ENCODE data around the gene ARHGAP28.

ARHGAP28 gene

DNA sequence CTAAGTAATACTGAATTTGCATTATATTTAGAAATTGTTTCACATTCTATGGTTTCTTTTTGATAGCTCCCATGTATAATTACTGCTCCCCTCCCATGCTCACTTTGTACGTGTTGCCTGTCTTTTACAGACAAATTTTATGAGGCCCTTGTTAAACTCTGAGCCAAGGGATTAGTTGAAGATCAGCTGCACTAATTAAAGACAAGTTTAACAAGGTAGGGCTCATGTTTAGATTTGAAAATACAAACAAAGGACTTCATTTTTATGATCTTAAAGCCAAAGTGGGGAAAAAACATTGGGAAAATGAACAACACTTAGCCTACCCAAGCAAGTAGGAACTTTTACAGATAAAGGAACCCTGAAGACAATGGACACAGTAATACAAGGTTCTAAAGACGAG is 46.2 kb downstream of the ARHGAP28 start:
- H3K27ac ChIP-seq (ENCODE audit: low read depth, low read length): no peak overlapping the region
- H3K36me3 ChIP-seq (ENCODE audit: control insufficient read depth, insufficient read depth, low read length): no peaks in the 10 kb centered on the region
- H3K4me1 ChIP-seq (ENCODE audit: control insufficient read depth, insufficient read depth, low read length): peaks cover 36% of the 10 kb centered on the region

DNA sequence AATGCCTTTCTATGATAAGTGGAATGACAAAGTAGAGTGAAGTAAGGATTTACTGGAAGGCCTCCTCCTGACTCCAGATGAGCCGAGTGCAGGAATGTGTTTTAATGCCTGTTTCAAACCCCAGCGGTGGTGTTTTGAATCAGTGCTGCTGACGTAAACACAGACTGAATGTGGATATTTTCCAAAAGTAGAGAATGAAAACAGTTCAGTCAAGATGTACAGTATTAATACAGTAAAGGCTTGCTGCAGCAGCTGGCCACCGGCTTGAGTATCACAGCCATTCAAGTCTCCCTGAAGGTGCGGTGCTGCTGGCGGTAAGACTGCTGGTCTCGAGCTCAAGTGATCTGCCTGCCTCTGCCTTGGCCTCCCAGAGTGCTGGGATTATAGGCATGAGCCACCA is 46.7 kb downstream of the ARHGAP28 start:
- Histone ChIP-seq H3K9ac (ENCODE audit: low read depth, low read length) (no peak overlapping the region), H3K9me3 (ENCODE audit: control insufficient read depth, insufficient read depth, low read length) (no peaks in the 10 kb centered on the region), H3K36me3 (ENCODE audit: control insufficient read depth, insufficient read depth, low read length) (no peaks in the 10 kb centered on the region), H3K4me1 (ENCODE audit: control insufficient read depth, insufficient read depth, low read length) (peaks cover 38% of the 10 kb centered on the region), H3K27ac (ENCODE audit: low read depth, low read length) (no peak overlapping the region), H3K27me3 (ENCODE audit: control insufficient read depth, insufficient read depth, low read length) (no peaks in the 10 kb centered on the region), H3K4me3 (ENCODE audit: low read depth, low read length) (no peak overlapping the region)

More for the DNA sequence above, 46.2 kb downstream of the ARHGAP28 start:
- H3K9me3 ChIP-seq (ENCODE audit: control insufficient read depth, insufficient read depth, low read length): no peaks in the 10 kb centered on the region
- H3K27me3 ChIP-seq (ENCODE audit: control insufficient read depth, insufficient read depth, low read length): no peaks in the 10 kb centered on the region
- H3K4me3 ChIP-seq (ENCODE audit: low read depth, low read length): no peak overlapping the region
- H3K9ac ChIP-seq (ENCODE audit: low read depth, low read length): no peak overlapping the region

DNA sequence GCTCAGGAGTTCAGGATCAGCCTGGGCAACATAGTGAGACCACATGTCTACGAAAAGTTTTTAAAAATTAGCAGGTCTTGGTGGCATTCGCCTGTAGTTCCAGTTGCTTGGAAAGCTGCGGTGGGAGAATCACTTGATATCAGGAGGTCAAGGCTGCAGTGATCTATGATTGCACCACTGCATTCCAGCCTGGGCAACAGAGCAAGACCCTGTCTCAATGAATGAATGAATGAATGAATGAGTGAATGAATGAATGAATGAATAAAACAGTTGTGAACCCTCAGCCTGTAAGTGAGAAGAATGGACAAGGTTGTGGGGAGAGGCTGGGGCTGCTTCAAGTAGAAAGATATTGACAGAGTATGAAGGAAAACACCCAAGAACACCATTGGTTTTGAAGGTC is 48.0 kb downstream of the ARHGAP28 start:
- H3K27me3 ChIP-seq (ENCODE audit: control insufficient read depth, insufficient read depth, low read length): no peaks in the 10 kb centered on the region
- no peak overlapping the region for H3K27ac ChIP-seq (ENCODE audit: low read depth, low read length)
- H3K9ac ChIP-seq (ENCODE audit: low read depth, low read length): no peak overlapping the region
- no peaks in the 10 kb centered on the region for H3K36me3 ChIP-seq (ENCODE audit: control insufficient read depth, insufficient read depth, low read length)
- H3K4me1 ChIP-seq (ENCODE audit: control insufficient read depth, insufficient read depth, low read length): peaks cover 47% of the 10 kb centered on the region
- H3K4me3 ChIP-seq (ENCODE audit: low read depth, low read length): no peak overlapping the region
- H3K9me3 ChIP-seq (ENCODE audit: control insufficient read depth, insufficient read depth, low read length): no peaks in the 10 kb centered on the region

DNA sequence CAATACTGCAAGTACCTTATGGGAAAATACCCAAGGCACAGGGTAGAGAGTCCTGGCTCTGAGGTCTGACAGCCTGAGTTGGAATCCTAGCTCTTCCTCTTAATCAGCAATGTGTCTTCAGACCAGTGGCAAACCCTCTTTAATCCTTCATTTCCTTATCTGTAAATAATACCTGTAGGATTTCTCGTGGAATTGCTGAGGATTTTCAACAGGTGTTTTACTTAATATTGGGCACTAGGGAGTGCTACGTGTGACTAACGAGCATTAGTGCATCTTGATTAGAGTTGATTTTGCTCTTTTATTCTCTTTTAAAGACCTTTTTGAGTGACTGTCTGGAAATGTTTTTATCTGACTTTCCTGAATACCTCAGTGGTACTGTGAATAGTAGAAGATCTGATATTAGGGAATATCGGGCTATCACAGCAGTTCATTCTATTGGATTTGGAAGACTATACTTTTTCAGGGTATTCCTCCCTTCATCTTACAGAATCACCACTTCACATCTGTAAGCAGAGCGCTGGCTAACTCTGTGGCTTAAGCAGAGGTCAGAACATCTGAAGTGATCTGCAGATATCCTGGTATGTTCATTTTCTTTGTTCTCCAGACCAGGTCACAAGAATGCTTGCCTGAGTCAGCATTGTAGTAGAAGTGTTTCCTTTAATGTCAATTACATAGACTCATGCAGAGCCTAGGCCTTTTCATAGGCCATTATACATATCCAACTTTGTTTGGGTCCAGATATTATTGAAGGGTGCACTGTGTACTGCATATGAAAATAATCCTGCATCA is 49.1 kb downstream of the ARHGAP28 start:
- Histone ChIP-seq H3K9me3 (ENCODE audit: control insufficient read depth, insufficient read depth, low read length) (no peaks in the 10 kb centered on the region), H3K4me1 (ENCODE audit: control insufficient read depth, insufficient read depth, low read length) (peaks cover 42% of the 10 kb centered on the region), H3K36me3 (ENCODE audit: control insufficient read depth, insufficient read depth, low read length) (no peaks in the 10 kb centered on the region), H3K4me3 (ENCODE audit: low read depth, low read length) (no peak overlapping the region), H3K9ac (ENCODE audit: low read depth, low read length) (no peak overlapping the region), H3K27me3 (ENCODE audit: control insufficient read depth, insufficient read depth, low read length) (no peaks in the 10 kb centered on the region), H3K27ac (ENCODE audit: low read depth, low read length) (no peak overlapping the region)

DNA sequence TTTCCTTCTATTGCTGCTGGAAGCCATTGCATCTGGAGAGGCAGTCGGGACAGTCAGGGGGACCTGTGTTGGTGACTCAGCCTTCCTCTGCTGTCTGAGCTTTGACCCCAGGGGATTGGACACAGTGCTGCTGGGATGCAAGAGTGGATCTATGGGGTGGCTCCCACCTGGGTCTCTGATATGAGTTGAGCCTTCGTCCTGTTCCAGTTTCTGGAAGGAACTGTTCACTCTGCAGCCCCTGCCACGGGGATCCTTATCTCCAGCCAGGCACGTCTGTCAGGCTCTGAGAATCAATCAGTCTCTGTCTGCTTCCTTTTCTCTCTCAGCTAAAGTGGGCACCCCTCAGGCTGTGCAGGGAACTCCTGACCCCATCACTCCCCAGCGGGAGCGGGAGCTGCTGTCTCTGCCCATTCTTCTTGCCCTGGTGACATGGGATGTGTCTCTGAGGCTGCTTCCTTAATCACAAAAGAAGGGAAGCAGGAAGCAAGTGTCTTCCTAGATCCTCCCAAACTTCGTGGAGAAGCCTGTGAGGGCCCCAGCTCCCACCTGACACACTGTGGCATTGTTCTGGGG is 51.7 kb downstream of the ARHGAP28 start:
- H3K27me3 ChIP-seq (ENCODE audit: control insufficient read depth, insufficient read depth, low read length): no peaks in the 10 kb centered on the region
- no peaks in the 10 kb centered on the region for H3K9me3 ChIP-seq (ENCODE audit: control insufficient read depth, insufficient read depth, low read length)
- peak overlapping the region; percentile 26 for H3K27ac ChIP-seq (ENCODE audit: low read depth, low read length)

DNA sequence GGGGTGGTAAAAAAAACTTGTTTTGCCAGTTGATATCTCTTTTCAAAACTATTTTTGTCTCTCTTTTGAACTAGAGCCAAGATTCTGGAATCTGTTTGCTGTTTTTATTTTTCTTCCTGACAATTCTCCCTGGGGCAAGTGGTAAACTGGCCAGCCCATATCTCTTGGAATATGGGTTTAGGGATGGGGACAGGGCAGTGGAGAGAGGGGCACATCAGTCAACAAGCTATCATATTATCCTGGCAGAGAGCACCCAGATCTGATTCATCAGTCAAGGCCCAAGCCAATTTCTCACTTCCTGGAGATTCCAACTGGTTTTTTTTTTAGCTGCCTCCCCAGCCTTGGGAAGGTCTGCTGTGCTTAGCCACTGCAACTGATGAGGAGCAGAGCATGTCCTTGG is 52.3 kb downstream of the ARHGAP28 start:
- Histone ChIP-seq H3K9ac (ENCODE audit: low read depth, low read length) (no peak overlapping the region), H3K4me3 (ENCODE audit: low read depth, low read length) (no peak overlapping the region), H3K27ac (ENCODE audit: low read depth, low read length) (peak overlapping the region; percentile 26), H3K27me3 (ENCODE audit: control insufficient read depth, insufficient read depth, low read length) (no peaks in the 10 kb centered on the region), H3K36me3 (ENCODE audit: control insufficient read depth, insufficient read depth, low read length) (no peaks in the 10 kb centered on the region), H3K4me1 (ENCODE audit: control insufficient read depth, insufficient read depth, low read length) (peaks cover 28% of the 10 kb centered on the region), H3K9me3 (ENCODE audit: control insufficient read depth, insufficient read depth, low read length) (no peaks in the 10 kb centered on the region)

More for the DNA sequence above, 51.7 kb downstream of the ARHGAP28 start:
- Histone ChIP-seq H3K4me1 (ENCODE audit: control insufficient read depth, insufficient read depth, low read length) (peaks cover 33% of the 10 kb centered on the region), H3K9ac (ENCODE audit: low read depth, low read length) (no peak overlapping the region), H3K36me3 (ENCODE audit: control insufficient read depth, insufficient read depth, low read length) (no peaks in the 10 kb centered on the region), H3K4me3 (ENCODE audit: low read depth, low read length) (no peak overlapping the region)

DNA sequence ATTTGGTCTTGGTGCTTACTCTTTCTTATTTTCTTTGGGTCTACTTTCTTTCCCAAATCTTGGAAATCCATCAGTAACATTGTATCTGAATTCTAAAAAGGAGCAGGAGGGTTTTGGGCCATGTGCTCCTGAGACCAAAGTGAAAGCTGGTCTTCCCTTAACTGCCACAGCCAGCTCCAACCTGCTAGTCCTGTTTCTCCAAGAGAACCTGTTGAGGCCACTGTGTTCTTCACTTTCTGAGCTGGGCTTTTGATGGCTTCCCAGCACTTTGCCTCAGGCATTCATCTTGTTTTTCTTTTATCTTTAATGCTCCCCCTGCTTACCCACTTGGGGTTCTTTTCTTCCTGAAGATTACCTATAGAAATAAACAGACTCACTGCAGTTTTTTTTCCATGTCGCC is 53.3 kb downstream of the ARHGAP28 start:
- Histone ChIP-seq H3K9me3 (ENCODE audit: control insufficient read depth, insufficient read depth, low read length) (no peaks in the 10 kb centered on the region), H3K27ac (ENCODE audit: low read depth, low read length) (no peak overlapping the region), H3K27me3 (ENCODE audit: control insufficient read depth, insufficient read depth, low read length) (no peaks in the 10 kb centered on the region), H3K9ac (ENCODE audit: low read depth, low read length) (no peak overlapping the region), H3K4me3 (ENCODE audit: low read depth, low read length) (no peak overlapping the region), H3K36me3 (ENCODE audit: control insufficient read depth, insufficient read depth, low read length) (no peaks in the 10 kb centered on the region), H3K4me1 (ENCODE audit: control insufficient read depth, insufficient read depth, low read length) (peaks cover 28% of the 10 kb centered on the region)

DNA sequence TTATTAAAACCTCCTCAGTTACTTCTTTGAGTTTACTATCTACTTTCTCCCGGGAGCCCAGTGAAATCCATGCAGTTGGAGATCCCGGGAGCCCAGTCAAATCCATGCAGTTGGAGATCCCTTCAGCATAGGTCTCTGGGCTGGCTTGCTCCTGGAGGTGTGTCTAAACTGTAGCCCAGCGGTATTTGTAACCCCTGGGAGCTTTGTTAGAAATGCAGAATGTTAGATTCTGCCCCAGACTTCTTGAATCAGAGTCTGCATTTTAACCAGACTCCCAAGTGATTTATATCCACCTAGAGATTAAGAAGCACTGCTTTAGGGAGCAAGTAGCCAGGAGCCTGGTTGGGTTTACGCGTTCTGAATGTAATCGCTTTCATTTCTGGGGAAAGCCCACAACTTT is 54.5 kb downstream of the ARHGAP28 start:
- H3K27me3 ChIP-seq (ENCODE audit: control insufficient read depth, insufficient read depth, low read length): no peaks in the 10 kb centered on the region
- H3K9me3 ChIP-seq (ENCODE audit: control insufficient read depth, insufficient read depth, low read length): 0 out of 2 replicates have a peak, but pooled peaks cover 2% of the 10 kb centered on the region
- no peak overlapping the region for H3K27ac ChIP-seq (ENCODE audit: low read depth, low read length)
- H3K4me1 ChIP-seq (ENCODE audit: control insufficient read depth, insufficient read depth, low read length): peaks cover 28% of the 10 kb centered on the region
- no peaks in the 10 kb centered on the region for H3K36me3 ChIP-seq (ENCODE audit: control insufficient read depth, insufficient read depth, low read length)
- H3K9ac ChIP-seq (ENCODE audit: low read depth, low read length): no peak overlapping the region
- H3K4me3 ChIP-seq (ENCODE audit: low read depth, low read length): no peak overlapping the region

DNA sequence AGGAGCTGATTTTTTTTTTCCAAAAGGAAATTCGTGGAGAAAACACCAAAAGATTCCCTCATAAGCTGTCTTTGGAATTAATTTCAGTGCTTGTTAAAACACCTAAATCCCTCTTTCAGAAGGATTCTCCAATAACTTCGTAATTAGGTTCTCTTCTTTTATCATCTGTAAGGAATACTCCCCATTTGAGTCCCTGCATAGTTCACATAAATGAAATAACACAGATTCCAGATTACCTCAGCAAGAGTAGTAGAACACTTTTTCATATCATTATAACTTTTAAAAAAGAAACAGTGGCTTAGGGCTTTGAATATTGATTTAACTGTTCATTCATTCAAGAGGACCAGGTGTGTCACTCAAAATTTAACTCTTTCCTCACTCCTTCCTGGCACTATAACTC is 55.5 kb downstream of the ARHGAP28 start:
- H3K4me3 ChIP-seq (ENCODE audit: low read depth, low read length): no peak overlapping the region
- peaks cover 28% of the 10 kb centered on the region for H3K4me1 ChIP-seq (ENCODE audit: control insufficient read depth, insufficient read depth, low read length)
- no peak overlapping the region for H3K27ac ChIP-seq (ENCODE audit: low read depth, low read length)
- no peak overlapping the region for H3K9ac ChIP-seq (ENCODE audit: low read depth, low read length)
- H3K36me3 ChIP-seq (ENCODE audit: control insufficient read depth, insufficient read depth, low read length): no peaks in the 10 kb centered on the region
- 0 out of 2 replicates have a peak, but pooled peaks cover 2% of the 10 kb centered on the region for H3K9me3 ChIP-seq (ENCODE audit: control insufficient read depth, insufficient read depth, low read length)
- H3K27me3 ChIP-seq (ENCODE audit: control insufficient read depth, insufficient read depth, low read length): no peaks in the 10 kb centered on the region

DNA sequence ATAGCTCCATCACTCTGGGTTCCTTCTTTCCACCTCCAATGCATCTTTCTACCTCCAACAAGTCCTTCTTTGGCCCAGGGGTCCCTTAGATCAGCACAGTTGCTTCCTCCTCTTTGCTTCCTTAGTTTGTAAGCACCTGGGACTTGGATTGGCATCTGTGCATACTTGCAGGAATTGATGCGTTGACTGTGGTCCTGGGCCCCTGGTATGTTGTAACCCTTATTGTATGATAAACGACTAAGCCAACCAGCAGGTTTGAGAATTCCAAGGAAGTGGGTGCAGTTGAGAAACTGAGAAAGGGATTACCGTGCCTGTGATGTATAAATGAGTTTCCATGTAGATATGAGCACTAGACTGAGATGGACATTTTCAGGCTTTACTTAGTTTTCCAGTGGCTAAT is 55.9 kb downstream of the ARHGAP28 start:
- Histone ChIP-seq H3K9ac (ENCODE audit: low read depth, low read length) (no peak overlapping the region), H3K36me3 (ENCODE audit: control insufficient read depth, insufficient read depth, low read length) (no peaks in the 10 kb centered on the region), H3K27ac (ENCODE audit: low read depth, low read length) (no peak overlapping the region), H3K4me1 (ENCODE audit: control insufficient read depth, insufficient read depth, low read length) (peaks cover 28% of the 10 kb centered on the region), H3K27me3 (ENCODE audit: control insufficient read depth, insufficient read depth, low read length) (no peaks in the 10 kb centered on the region), H3K9me3 (ENCODE audit: control insufficient read depth, insufficient read depth, low read length) (0 out of 2 replicates have a peak, but pooled peaks cover 2% of the 10 kb centered on the region), H3K4me3 (ENCODE audit: low read depth, low read length) (no peak overlapping the region)

DNA sequence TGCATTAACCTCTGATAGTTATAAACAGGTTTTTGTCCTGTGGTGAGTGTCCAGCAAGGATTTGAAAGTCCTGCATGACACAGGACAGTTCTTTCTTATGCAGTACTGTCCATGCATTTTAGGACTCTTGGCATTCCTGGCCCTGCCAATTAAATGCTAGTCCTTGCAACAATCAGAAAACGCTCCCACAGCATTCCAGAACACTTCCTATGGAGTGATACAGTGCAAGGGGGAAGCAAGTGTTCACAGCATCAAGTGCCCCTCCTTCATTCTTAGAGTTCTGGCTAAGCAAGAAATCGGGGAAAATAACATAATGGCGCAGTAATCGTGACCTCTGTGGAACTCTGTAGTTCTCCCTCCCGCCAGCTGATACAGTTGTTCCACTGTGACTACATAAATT is 62.9 kb downstream of the ARHGAP28 start:
- H3K36me3 ChIP-seq (ENCODE audit: control insufficient read depth, insufficient read depth, low read length): no peaks in the 10 kb centered on the region
- H3K9me3 ChIP-seq (ENCODE audit: control insufficient read depth, insufficient read depth, low read length): 0 out of 2 replicates have a peak, but pooled peaks cover 2% of the 10 kb centered on the region
- H3K4me3 ChIP-seq (ENCODE audit: low read depth, low read length): no peak overlapping the region
- H3K9ac ChIP-seq (ENCODE audit: low read depth, low read length): no peak overlapping the region
- no peak overlapping the region for H3K27ac ChIP-seq (ENCODE audit: low read depth, low read length)
- no peaks in the 10 kb centered on the region for H3K27me3 ChIP-seq (ENCODE audit: control insufficient read depth, insufficient read depth, low read length)
- H3K4me1 ChIP-seq (ENCODE audit: control insufficient read depth, insufficient read depth, low read length): peaks cover 14% of the 10 kb centered on the region

All from HUES48 (cell line).